Suprapubic skin (tissue), 4 donors: ENCODE data around the gene ROBO2. TPM values are rescaled to one million over a fixed set of nuclear protein-coding genes. Genes with fewer than 3 reads are reported as not detected.

Experiments
- DNase-seq, 2 donors: peaks; one replicate each; pipeline ENCODE4 v3.0.0-alpha.2; 2019; ENCODE audit warnings: low spot score in 2 of 2
- H3K27ac ChIP-seq: fragments of 200-600 bp; sonication (generic); one replicate; pipeline ENCODE4 v1.5.1; 2019
- H3K27me3 ChIP-seq: fragments of 200-600 bp; sonication (generic); one replicate; pipeline ENCODE4 v1.5.1; 2019
- H3K36me3 ChIP-seq: fragments of 200-600 bp; sonication (generic); one replicate; pipeline ENCODE4 v1.5.1; 2019
- H3K4me1 ChIP-seq: fragments of 200-600 bp; sonication (generic); one replicate; pipeline ENCODE4 v1.5.1; 2019
- H3K4me3 ChIP-seq: fragments of 200-600 bp; sonication (generic); one replicate; pipeline ENCODE4 v1.5.1; 2019; ENCODE audit warnings: mild to moderate bottlenecking
- H3K9me3 ChIP-seq: fragments of 200-600 bp; sonication (generic); one replicate; pipeline ENCODE4 v1.5.1; 2019
- CTCF ChIP-seq, 2 donors: fragments of 200-600 bp in 1 of 2; fragments of 450-650 bp in 1 of 2; sonication (generic) in 1 of 2; IDR thresholded peaks; one replicate each; pipeline ENCODE4 v1.5.1; 2016 to 2019; ENCODE audit warnings: antibody characterized with exemption in 2 of 2, mild to moderate bottlenecking in 1 of 2, moderate library complexity in 1 of 2
- EP300 ChIP-seq: sonication (generic); formaldehyde crosslinking; IDR thresholded peaks from one replicate; pipeline ENCODE4 v1.6.1; 2017; ENCODE audit warnings: antibody characterized with exemption
- POLR2A ChIP-seq, 2 donors: fragments of 450-650 bp; IDR thresholded peaks; one replicate each; pipeline ENCODE4 v1.6.1; 2017; ENCODE audit warnings: antibody characterized with exemption in 2 of 2, mild to moderate bottlenecking in 2 of 2, moderate library complexity in 2 of 2
- POLR2AphosphoS5 ChIP-seq, 3 donors: sonication (generic); formaldehyde crosslinking; IDR thresholded peaks; one replicate each; pipeline ENCODE4 v1.6.1; 2017; ENCODE audit warnings: antibody characterized with exemption in 3 of 3
- WGBS: methylation state at CpG from one replicate; pipeline ENCODE4 v1.1.5; 2018; 5-methylcytosine and 5-hydroxymethylcytosine counted together
- total RNA-seq, 4 donors: library from RNA; depleted of rRNA; stranded (reverse); fragments of >200 nt; gene quantifications; one replicate each; pipeline ENCODE4 v1.1.0, GENCODE V29; 2016

Gene ROBO2
- total RNA-seq, 4 donors from 2014 or later = 0.95 to 6.7 (median 2.2) TPM

GRCh38 chr3:77449459-77450350, 409.8 kb downstream of the ROBO2 start:
- WGBS = 60% methylated on average over 6 of the region's 6 CpGs
- DNase-seq = no peak
- no peaks in the 10 kb centered on the region for H3K36me3 ChIP-seq

GRCh38 chr3:77456431-77456830, 416.5 kb downstream of the ROBO2 start:
- H3K27ac ChIP-seq = no peak overlapping the region
- H3K4me1 ChIP-seq = no peaks in the 10 kb centered on the region
- no peak for TF ChIP-seq EP300
- TF ChIP-seq POLR2AphosphoS5 (IDR thresholded peaks at IDR 0.05) = no peak
- no peak for TF ChIP-seq CTCF (IDR thresholded peaks at IDR 0.05)
- no peak for TF ChIP-seq POLR2A (IDR thresholded peaks at IDR 0.05)
- H3K9me3 ChIP-seq = no peaks in the 10 kb centered on the region
- H3K27me3 ChIP-seq = no peaks in the 10 kb centered on the region
- H3K4me3 ChIP-seq = no peak overlapping the region
- no peaks in the 10 kb centered on the region for H3K36me3 ChIP-seq
- DNase-seq = no peak
- 44% methylated on average over 1 of the region's 1 CpG for WGBS

More at GRCh38 chr3:77449459-77450350, 409.8 kb downstream of the ROBO2 start:
- H3K27me3 ChIP-seq = no peaks in the 10 kb centered on the region
- TF ChIP-seq POLR2AphosphoS5 (IDR thresholded peaks at IDR 0.05) (no peak), POLR2A (IDR thresholded peaks at IDR 0.05) (no peak), CTCF (IDR thresholded peaks at IDR 0.05) (no peak), EP300 (no peak)
- H3K27ac ChIP-seq = no peak overlapping the region
- H3K9me3 ChIP-seq = no peaks in the 10 kb centered on the region
- H3K4me1 ChIP-seq = no peaks in the 10 kb centered on the region
- no peak overlapping the region for H3K4me3 ChIP-seq

DNA sequence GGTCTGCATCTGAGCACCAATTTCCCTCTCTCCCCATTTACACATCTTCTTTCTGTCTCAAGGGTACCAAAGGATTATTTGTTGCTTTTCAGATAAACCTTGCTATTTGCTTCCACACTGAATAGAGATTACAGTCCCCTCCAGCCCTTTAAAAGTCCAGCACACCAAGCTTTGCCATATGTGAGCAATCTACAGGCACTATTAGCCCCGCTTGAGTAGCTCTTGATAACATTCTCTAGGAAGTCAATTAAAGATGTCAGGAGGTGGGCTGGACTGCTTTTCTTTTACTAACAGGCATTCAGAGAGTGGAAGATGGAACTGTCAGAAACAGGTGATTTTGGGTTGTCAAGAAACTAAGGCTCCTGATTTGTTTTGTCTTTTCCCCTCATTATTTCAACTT, 417.0 kb downstream of the ROBO2 start:
- Histone ChIP-seq H3K9me3 (no peaks in the 10 kb centered on the region), H3K4me1 (no peaks in the 10 kb centered on the region), H3K36me3 (no peaks in the 10 kb centered on the region), H3K4me3 (no peak overlapping the region), H3K27ac (no peak overlapping the region), H3K27me3 (no peaks in the 10 kb centered on the region)
- WGBS = 89% methylated on average over 1 of the region's 1 CpG
- no peak for DNase-seq
- no peak for TF ChIP-seq POLR2A (IDR thresholded peaks at IDR 0.05)

GRCh38 chr3:77459926-77460325, 420.0 kb downstream of the ROBO2 start:
- Histone ChIP-seq H3K4me1 (peaks cover 3% of the 10 kb centered on the region), H3K4me3 (no peak overlapping the region), H3K9me3 (no peaks in the 10 kb centered on the region), H3K27ac (no peak overlapping the region), H3K27me3 (no peaks in the 10 kb centered on the region), H3K36me3 (no peaks in the 10 kb centered on the region)
- TF ChIP-seq POLR2A (IDR thresholded peaks at IDR 0.05) (no peak), POLR2AphosphoS5 (IDR thresholded peaks at IDR 0.05) (no peak), CTCF (IDR thresholded peaks at IDR 0.05) (no peak), EP300 (no peak)
- 96% methylated on average over 7 of the region's 7 CpGs for WGBS
- no peak for DNase-seq

GRCh38 chr3:77460326-77460725, 420.4 kb downstream of the ROBO2 start:
- TF ChIP-seq POLR2A (IDR thresholded peaks at IDR 0.05) = no peak
- TF ChIP-seq CTCF (IDR thresholded peaks at IDR 0.05) = no peak
- TF ChIP-seq EP300 = no peak
- TF ChIP-seq POLR2AphosphoS5 (IDR thresholded peaks at IDR 0.05) = no peak

More at GRCh38 chr3:77460326-77460725, 420.4 kb downstream of the ROBO2 start:
- H3K27ac ChIP-seq = no peak overlapping the region
- H3K27me3 ChIP-seq = no peaks in the 10 kb centered on the region
- WGBS = 42% methylated on average over 3 of the region's 3 CpGs
- H3K4me3 ChIP-seq = no peak overlapping the region
- no peaks in the 10 kb centered on the region for H3K9me3 ChIP-seq
- no peak for DNase-seq
- peaks cover 3% of the 10 kb centered on the region for H3K4me1 ChIP-seq
- no peaks in the 10 kb centered on the region for H3K36me3 ChIP-seq
